Epidermal melanocyte (primary cell): ENCODE data around the gene LRIG1.

Experiments used
- DNase-seq: peaks from one replicate; pipeline ENCODE4 v3.0.0; 2011; ENCODE audit warnings: low spot score; ENCODE audit not compliant: insufficient read length

Gene LRIG1

GRCh38 chr3:66404903-66405700 lies 95.7 kb downstream of the LRIG1 start:
- DNase-seq: no peak

GRCh38 chr3:66404197-66404596 lies 96.6 kb downstream of the LRIG1 start:
- DNase-seq: no peak

- DNase-seq: no peak
These were observed 97.4 kb downstream of the LRIG1 start for GRCh38 chr3:66403323-66403990.

GRCh38 chr3:66402596-66403290 lies 98.1 kb downstream of the LRIG1 start:
- DNase-seq: no peak

GRCh38 chr3:66401675-66402491 lies 98.9 kb downstream of the LRIG1 start:
- no peak for DNase-seq

GRCh38 chr3:66401157-66401550 lies 99.7 kb downstream of the LRIG1 start:
- no peak for DNase-seq

- no peak for DNase-seq
These were observed 100.2 kb downstream of the LRIG1 start for GRCh38 chr3:66400411-66401156.

- DNase-seq: no peak
These were observed 101.1 kb downstream of the LRIG1 start for GRCh38 chr3:66399529-66400232.

GRCh38 chr3:66398228-66399025 lies 102.4 kb downstream of the LRIG1 start:
- DNase-seq: no peak

- DNase-seq: no peak
These were observed 103.1 kb downstream of the LRIG1 start for GRCh38 chr3:66397745-66398144.

GRCh38 chr3:66396888-66397287 lies 103.9 kb downstream of the LRIG1 start:
- no peak for DNase-seq

GRCh38 chr3:66396161-66396760 lies 104.6 kb downstream of the LRIG1 start:
- DNase-seq: no peak

- no peak for DNase-seq
These were observed 105.2 kb downstream of the LRIG1 start for GRCh38 chr3:66395635-66396034.

GRCh38 chr3:66394753-66395249 lies 106.0 kb downstream of the LRIG1 start:
- no peak for DNase-seq

- DNase-seq: no peak
These were observed 106.6 kb downstream of the LRIG1 start for GRCh38 chr3:66394019-66394752.

- DNase-seq: no peak
These were observed 107.4 kb downstream of the LRIG1 start for GRCh38 chr3:66393333-66394005.

- DNase-seq: no peak
These were observed 107.9 kb downstream of the LRIG1 start for GRCh38 chr3:66392966-66393332.

GRCh38 chr3:66392512-66392911 lies 108.3 kb downstream of the LRIG1 start:
- no peak for DNase-seq
